Thyroid gland (tissue), 4 donors: ENCODE results near the gene CD300C. TPM values are rescaled to one million over a fixed set of nuclear protein-coding genes. Genes with fewer than 3 reads are reported as not detected.
"Not testable (repeated sequence)": the region's sequence is repeated elsewhere in the genome, so short reads cannot be mapped to it uniquely, and the experiment has no call there.

Experiments used
- DNase-seq, 2 donors: peaks; one replicate each; pipeline ENCODE4 v3.0.0-alpha.2; 2019
- H3K27ac ChIP-seq, 3 donors: fragments of 200-600 bp; sonication (generic); 1 replicate in 2 of 3; 2 replicates in 1 of 3; pipeline ENCODE4 v1.5.1; 2016 to 2019; ENCODE audit warnings: mild to moderate bottlenecking in 1 of 3, moderate library complexity in 1 of 3
- H3K27me3 ChIP-seq: fragments of 200-600 bp; sonication (generic); one replicate; pipeline ENCODE4 v1.5.1; 2019
- H3K36me3 ChIP-seq, 2 donors: fragments of 200-600 bp; sonication (generic); one replicate each; pipeline ENCODE4 v1.5.1; 2016 to 2019
- H3K4me1 ChIP-seq, 2 donors: fragments of 200-600 bp; sonication (generic); one replicate each; pipeline ENCODE4 v1.5.1; 2017 to 2019
- H3K4me3 ChIP-seq, 3 donors: fragments of 200-600 bp; sonication (generic); replicated peaks in 1 of 3; 1 replicate in 2 of 3; 2 replicates in 1 of 3; pipeline ENCODE4 v1.5.1; 2016; ENCODE audit warnings: mild to moderate bottlenecking in 1 of 3
- H3K9me3 ChIP-seq: fragments of 200-600 bp; sonication (generic); one replicate; pipeline ENCODE4 v1.5.1; 2017
- POLR2A ChIP-seq, 2 donors: fragments of 450-650 bp; IDR thresholded peaks; one replicate each; pipeline ENCODE4 v1.6.1; 2017; ENCODE audit warnings: antibody characterized with exemption in 2 of 2, mild to moderate bottlenecking in 2 of 2, moderate library complexity in 1 of 2
- WGBS, 2 donors: methylation state at CpG; one replicate each; pipeline ENCODE4 v1.1.5; 2017; 5-methylcytosine and 5-hydroxymethylcytosine counted together
- intact Hi-C: fragments of 100-400 bp; cut with DNase I; formaldehyde crosslinking; loops from one replicate; pipeline ENCODE4 v1.15.1; 2023
- total RNA-seq, 4 donors: library from RNA; depleted of rRNA; stranded (reverse); fragments of >200 nt; gene quantifications; one replicate each; pipeline ENCODE4 v1.2.3, GENCODE V29; 2016
- TF ChIP-seq, protein P1 (sequence below), 6 experiments: fragments of 200-600 bp in 3 of 6; fragments of 450-650 bp in 3 of 6; sonication (generic) in 3 of 6; IDR thresholded peaks; one replicate each; pipeline ENCODE4 v1.5.1; 2016 to 2019; ENCODE audit warnings: antibody characterized with exemption in 6 of 6, mild to moderate bottlenecking in 2 of 6, inconsistent platforms in 1 of 6, moderate library complexity in 1 of 6

Gene CD300C
- total RNA-seq, 4 donors from 2014 or later, result 0.45 to 1.2 (median 1.1) TPM; not detected in 1

DNA sequence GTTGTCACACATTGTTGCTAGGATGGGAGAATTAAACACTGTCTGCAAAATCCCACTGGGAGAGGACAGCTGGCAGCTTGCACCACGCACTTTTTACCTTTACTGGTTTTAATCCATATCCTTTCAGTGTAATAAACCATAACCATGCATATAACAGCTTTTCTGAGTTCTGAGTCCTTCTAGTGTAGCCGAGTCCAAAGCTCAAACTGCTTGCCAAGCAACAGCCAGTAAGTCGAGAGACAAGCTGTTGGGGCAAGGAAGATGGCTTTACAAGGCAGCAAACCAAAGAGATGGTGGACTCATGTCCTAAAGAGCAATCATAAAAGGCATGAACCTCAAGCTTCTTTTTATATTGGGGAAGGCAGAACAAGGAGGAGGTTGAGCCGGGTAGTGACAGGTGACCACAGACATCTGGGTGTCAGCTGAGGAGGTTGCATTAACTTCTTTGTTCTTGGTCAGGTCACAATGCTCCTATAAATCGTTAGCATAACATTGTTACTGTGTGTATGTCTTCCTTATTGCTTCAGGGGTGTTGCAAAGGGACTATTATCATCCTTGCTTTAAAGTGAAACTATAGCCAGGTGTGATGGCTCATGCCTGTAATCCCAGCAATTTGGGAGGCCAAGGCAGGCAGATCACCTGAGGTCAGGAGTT, 28.7 kb upstream of the CD300C start:
- H3K27ac ChIP-seq, result no peak overlapping the region
- no peaks in the 10 kb centered on the region for H3K36me3 ChIP-seq
- 84 to 87% methylated on average over 5 of the region's 5 CpGs for WGBS, 2 donors
- intact Hi-C loops, result no loop called here
- no peak for TF ChIP-seq POLR2A (IDR thresholded peaks at IDR 0.05)
- TF ChIP-seq, protein P1, sequence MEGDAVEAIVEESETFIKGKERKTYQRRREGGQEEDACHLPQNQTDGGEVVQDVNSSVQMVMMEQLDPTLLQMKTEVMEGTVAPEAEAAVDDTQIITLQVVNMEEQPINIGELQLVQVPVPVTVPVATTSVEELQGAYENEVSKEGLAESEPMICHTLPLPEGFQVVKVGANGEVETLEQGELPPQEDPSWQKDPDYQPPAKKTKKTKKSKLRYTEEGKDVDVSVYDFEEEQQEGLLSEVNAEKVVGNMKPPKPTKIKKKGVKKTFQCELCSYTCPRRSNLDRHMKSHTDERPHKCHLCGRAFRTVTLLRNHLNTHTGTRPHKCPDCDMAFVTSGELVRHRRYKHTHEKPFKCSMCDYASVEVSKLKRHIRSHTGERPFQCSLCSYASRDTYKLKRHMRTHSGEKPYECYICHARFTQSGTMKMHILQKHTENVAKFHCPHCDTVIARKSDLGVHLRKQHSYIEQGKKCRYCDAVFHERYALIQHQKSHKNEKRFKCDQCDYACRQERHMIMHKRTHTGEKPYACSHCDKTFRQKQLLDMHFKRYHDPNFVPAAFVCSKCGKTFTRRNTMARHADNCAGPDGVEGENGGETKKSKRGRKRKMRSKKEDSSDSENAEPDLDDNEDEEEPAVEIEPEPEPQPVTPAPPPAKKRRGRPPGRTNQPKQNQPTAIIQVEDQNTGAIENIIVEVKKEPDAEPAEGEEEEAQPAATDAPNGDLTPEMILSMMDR (IDR thresholded peaks at IDR 0.05), result no peak
- no peaks in the 10 kb centered on the region for H3K9me3 ChIP-seq
- H3K4me1 ChIP-seq, result no peaks in the 10 kb centered on the region
- H3K4me3 ChIP-seq, result no peak overlapping the region
- DNase-seq, result no peak
- no peaks in the 10 kb centered on the region for H3K27me3 ChIP-seq

DNA sequence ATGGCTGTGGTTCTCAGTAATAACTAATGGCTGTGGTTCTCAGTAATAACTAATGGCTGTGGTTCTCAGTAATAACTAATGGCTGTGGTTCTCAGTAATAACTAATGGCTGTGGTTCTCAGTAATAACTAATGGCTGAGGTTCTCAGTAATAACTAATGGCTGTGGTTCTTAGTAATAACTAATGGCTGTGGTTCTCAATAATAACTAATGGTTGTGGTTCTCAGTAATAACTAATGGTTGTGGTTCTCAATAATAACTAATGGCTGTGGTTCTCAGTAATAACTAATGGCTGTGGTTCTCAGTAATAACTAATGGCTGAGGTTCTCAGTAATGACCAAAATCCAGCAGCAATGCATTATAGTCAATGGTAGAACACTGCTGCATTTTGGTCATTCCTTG, 27.7 kb upstream of the CD300C start:
- DNase-seq, H3K4me1 ChIP-seq, H3K27me3 ChIP-seq, intact Hi-C loops, H3K27ac ChIP-seq, H3K9me3 ChIP-seq, H3K4me3 ChIP-seq, H3K36me3 ChIP-seq: not testable (repeated sequence)

DNA sequence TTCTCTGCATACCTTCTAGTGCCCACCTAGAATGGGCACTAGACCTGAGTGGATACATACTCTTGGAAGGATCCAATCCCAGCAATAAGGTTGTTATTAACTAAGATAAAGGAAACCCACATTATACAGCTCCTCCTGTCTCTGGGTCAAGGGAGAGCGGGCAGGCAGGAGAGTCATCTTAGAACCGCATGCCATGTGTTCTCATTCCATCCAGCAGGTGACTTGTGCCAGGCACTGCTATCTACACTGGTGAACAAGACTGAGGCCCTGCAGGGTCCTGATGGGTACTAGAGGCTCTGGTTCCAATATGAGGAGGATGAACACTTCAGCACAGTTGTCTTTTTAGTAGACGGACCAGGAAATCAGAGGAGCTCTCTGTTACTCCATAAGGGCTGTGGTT, 27.3 kb upstream of the CD300C start:
- DNase-seq, result no peak
- no peaks in the 10 kb centered on the region for H3K36me3 ChIP-seq

DNA sequence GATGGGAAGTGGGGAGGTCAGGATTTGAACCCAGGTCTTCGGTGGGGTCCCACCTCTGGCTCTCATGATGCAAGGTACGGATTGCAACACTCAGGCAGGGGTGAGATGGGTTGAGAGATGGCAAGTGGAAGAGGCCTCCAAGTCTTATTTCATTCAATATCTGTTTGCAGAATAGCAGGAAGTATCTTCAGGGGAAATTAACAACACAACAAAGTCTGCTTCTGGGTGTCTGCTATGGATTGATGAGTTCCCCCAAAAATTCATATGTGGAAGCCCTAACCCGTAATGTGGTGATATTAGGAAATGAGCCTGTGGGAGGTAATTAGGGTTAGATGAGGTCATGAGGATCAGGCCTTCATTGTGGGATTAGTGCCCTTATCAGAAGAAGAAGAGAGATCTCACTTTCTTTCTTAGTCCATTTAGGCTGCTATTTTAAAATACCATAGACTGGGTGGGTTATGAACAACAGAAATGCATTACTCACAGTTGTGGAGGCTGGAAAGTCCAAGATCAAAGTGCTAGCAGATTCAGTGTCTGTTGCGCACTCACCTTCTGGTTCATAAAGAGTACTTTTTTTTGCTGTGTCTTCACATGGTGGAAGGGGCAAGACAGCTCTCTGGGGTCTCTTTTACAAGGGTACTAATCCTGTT, 25.8 kb upstream of the CD300C start:
- no peak overlapping the region for H3K4me3 ChIP-seq
- no peak for DNase-seq
- no peaks in the 10 kb centered on the region for H3K36me3 ChIP-seq
- H3K9me3 ChIP-seq, result no peaks in the 10 kb centered on the region
- WGBS, 2 donors, result 93 to 95% methylated on average over 4 of the region's 4 CpGs
- no peaks in the 10 kb centered on the region for H3K4me1 ChIP-seq
- H3K27ac ChIP-seq, result no peak overlapping the region
- intact Hi-C loops, result no loop called here
- no peak for TF ChIP-seq POLR2A (IDR thresholded peaks at IDR 0.05)
- TF ChIP-seq, protein P1 (IDR thresholded peaks at IDR 0.05), result no peak
- no peaks in the 10 kb centered on the region for H3K27me3 ChIP-seq

More for the DNA sequence above, 27.3 kb upstream of the CD300C start:
- no peaks in the 10 kb centered on the region for H3K27me3 ChIP-seq
- no peaks in the 10 kb centered on the region for H3K9me3 ChIP-seq
- no peak overlapping the region for H3K4me3 ChIP-seq
- no peaks in the 10 kb centered on the region for H3K4me1 ChIP-seq
- TF ChIP-seq, protein P1 (IDR thresholded peaks at IDR 0.05), result no peak
- no peak for TF ChIP-seq POLR2A (IDR thresholded peaks at IDR 0.05)
- WGBS, 2 donors, result 81 to 87% methylated on average over 3 of the region's 3 CpGs
- H3K27ac ChIP-seq, result no peak overlapping the region
- intact Hi-C loops, result no loop called here

DNA sequence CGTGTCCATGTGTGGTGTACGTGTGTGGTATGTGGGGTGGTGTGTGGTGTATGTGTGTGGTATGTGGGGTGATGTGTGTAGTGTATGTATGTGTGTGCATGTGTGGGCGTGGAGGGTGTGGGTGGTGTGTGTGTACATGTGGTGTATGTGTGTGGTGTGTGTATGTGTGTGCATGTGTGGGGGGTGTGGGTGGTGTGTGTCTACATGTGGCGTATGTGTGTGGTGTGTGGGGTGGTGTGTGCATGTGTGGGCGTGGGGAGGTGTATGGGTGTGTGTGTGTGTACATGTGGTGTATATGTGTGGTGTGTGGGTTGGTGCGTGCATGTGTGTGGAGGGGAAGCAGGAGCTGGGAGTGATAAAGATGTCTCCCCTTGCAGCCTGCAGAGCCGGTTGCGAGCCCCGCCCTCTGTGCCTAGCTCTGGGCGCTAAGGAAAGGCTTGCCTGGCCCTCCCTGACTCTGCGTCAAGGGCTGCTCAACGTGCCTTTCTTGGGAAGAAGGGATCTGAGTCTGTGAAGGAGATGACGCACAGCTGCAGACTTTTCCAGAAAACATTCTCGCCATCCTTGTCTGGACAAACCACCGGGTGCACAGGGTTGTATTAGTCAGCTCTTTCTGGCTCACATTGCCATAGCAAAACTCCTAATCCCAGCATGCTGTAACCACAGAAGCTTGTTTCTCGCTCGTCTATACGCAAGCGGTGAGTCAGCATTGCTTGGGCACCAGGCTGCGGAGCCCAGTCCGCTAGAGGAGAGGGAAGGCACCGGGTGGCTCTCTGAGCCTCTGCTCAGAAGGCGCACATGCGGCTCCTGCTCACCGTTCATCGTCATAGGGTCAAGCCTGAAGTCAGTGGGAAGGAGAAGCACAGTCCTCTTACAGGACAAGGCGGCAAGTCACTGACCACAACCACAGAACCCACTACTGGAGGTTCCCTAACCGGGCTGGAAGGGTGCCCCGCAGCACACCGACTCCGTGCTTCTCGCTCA, 23.4 kb upstream of the CD300C start:
- Histone ChIP-seq H3K36me3 (no peaks in the 10 kb centered on the region), H3K27me3 (no peaks in the 10 kb centered on the region), H3K4me3 (no peak overlapping the region), H3K4me1 (no peaks in the 10 kb centered on the region), H3K9me3 (no peaks in the 10 kb centered on the region), H3K27ac (no peak overlapping the region)
- peak in 1 of 2 donors; percentile 12 for DNase-seq
- no peak for TF ChIP-seq POLR2A (IDR thresholded peaks at IDR 0.05)
- TF ChIP-seq, protein P1 (IDR thresholded peaks at IDR 0.05), result no peak
- 73 to 74% methylated on average over 28 to 29 of the region's 32 CpGs for WGBS, 2 donors
- intact Hi-C loops, result loop anchor here (5.0 kb wide), 1 partner anchor 78 kb away; no protein-coding TSS in a partner anchor
